Upper lobe of left lung (tissue), 6 donors: ENCODE results near the gene MIGA1. TPM values are rescaled to one million over a fixed set of nuclear protein-coding genes. Genes with fewer than 3 reads are reported as not detected.
A peak's percentile ranks its signal among the peaks of the same experiment; 100 is the strongest.
"Not testable (repeated sequence)": the region's sequence is repeated elsewhere in the genome, so short reads cannot be mapped to it uniquely, and the experiment has no call there.

Experiments
- ATAC-seq, 2 donors: fragments of 200-7000 bp; cut with Tn5 transposase; one replicate each; pipeline ENCODE4 v1.9.1; 2022; ENCODE audit warnings: mild to moderate bottlenecking in 2 of 2, moderate library complexity in 2 of 2; ENCODE audit not compliant: low FRiP score in 2 of 2
- DNase-seq, 2 donors: peaks; one replicate each; pipeline ENCODE4 v3.0.0-alpha.2; 2019 to 2020
- H3K27ac ChIP-seq, 4 donors: fragments of 200-600 bp; sonication (generic); one replicate each; pipeline ENCODE4 v1.5.1; 2016 to 2019
- H3K27me3 ChIP-seq, 4 donors: fragments of 200-600 bp; sonication (generic); one replicate each; pipeline ENCODE4 v1.5.1; 2017 to 2019
- H3K36me3 ChIP-seq, 4 donors: fragments of 200-600 bp; sonication (generic); one replicate each; pipeline ENCODE4 v1.5.1; 2016 to 2019
- H3K4me1 ChIP-seq, 4 donors: fragments of 200-600 bp; sonication (generic); one replicate each; pipeline ENCODE4 v1.5.1; 2018 to 2019
- H3K4me3 ChIP-seq, 4 donors: fragments of 200-600 bp; sonication (generic); one replicate each; pipeline ENCODE4 v1.5.1; 2017 to 2019; ENCODE audit warnings: mild to moderate bottlenecking in 2 of 4, moderate library complexity in 1 of 4
- H3K9me3 ChIP-seq, 4 donors: fragments of 200-600 bp; sonication (generic); one replicate each; pipeline ENCODE4 v1.5.1; 2018 to 2019
- EP300 ChIP-seq, 4 donors: sonication (generic); formaldehyde crosslinking; IDR thresholded peaks; one replicate each; pipeline ENCODE4 v1.5.1; 2017; ENCODE audit warnings: antibody characterized with exemption in 4 of 4, control low read depth in 2 of 4
- POLR2A ChIP-seq, 4 donors: fragments of 450-650 bp; IDR thresholded peaks; one replicate each; pipeline ENCODE4 v1.5.1; 2016 to 2017; ENCODE audit warnings: antibody characterized with exemption in 4 of 4, mild to moderate bottlenecking in 2 of 4
- POLR2AphosphoS5 ChIP-seq, 2 donors: sonication (generic); formaldehyde crosslinking; IDR thresholded peaks; one replicate each; pipeline ENCODE4 v1.5.1; 2017; ENCODE audit warnings: antibody characterized with exemption in 2 of 2
- WGBS, 2 donors: methylation state at CpG; one replicate each; pipeline ENCODE4 v1.1.5; 2017 to 2018; 5-methylcytosine and 5-hydroxymethylcytosine counted together
- total RNA-seq, 6 donors: library from RNA; depleted of rRNA in 4 of 6; stranded (reverse); fragments of >200 nt in 4 of 6; gene quantifications; one replicate each; pipeline versions ENCODE4 v1.1.0 to v1.2.1, GENCODE V29; 2016 to 2021
- TF ChIP-seq, protein P1 (sequence below), 6 experiments: fragments of 450-650 bp in 4 of 6; fragments of 200-600 bp in 2 of 6; sonication (generic) in 2 of 6; IDR thresholded peaks; one replicate each; pipeline ENCODE4 v1.5.1; 2016 to 2019; ENCODE audit warnings: antibody characterized with exemption in 6 of 6
- donor health status: DM: no; HTN: no; CAD: no; lungs with moderate emphysema.
- donor health status: DM: no; HTN: yes; CAD: no; lungs with severe emphysema.

MIGA1 gene
- total RNA-seq, 6 donors from 2014 or later, result 7.7 to 19.2 (median 13.5) TPM

DNA sequence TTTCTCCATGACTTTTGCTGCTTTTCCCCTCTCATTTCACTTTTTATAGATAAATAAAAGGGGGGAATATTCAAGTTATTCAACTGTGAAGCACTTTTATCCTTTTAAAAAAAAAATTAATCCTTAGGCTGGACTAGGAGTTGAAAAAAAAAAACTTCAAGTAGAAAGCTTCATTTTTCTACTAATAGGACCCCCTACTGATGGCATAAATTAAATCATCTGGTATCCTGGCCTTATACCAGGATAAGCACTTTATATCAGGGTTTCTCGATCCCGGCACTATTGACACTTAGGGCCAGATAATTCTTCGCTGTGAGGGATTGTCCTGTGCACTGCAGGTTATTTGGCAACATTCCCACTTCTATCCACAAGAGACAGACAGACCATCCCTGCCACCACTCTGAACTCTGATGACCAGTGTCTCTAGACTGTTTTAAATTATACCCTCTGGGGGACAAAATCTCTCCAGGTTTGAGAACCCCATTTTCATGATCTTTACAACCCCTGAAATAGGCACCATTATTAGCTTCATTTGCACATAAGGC, 37.4 kb upstream of the MIGA1 start:
- no peak for DNase-seq
- H3K4me1 ChIP-seq, result peaks cover 0 to 10% (median 2%) of the 10 kb centered on the region in 4 donors
- TF ChIP-seq, protein P1, sequence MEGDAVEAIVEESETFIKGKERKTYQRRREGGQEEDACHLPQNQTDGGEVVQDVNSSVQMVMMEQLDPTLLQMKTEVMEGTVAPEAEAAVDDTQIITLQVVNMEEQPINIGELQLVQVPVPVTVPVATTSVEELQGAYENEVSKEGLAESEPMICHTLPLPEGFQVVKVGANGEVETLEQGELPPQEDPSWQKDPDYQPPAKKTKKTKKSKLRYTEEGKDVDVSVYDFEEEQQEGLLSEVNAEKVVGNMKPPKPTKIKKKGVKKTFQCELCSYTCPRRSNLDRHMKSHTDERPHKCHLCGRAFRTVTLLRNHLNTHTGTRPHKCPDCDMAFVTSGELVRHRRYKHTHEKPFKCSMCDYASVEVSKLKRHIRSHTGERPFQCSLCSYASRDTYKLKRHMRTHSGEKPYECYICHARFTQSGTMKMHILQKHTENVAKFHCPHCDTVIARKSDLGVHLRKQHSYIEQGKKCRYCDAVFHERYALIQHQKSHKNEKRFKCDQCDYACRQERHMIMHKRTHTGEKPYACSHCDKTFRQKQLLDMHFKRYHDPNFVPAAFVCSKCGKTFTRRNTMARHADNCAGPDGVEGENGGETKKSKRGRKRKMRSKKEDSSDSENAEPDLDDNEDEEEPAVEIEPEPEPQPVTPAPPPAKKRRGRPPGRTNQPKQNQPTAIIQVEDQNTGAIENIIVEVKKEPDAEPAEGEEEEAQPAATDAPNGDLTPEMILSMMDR (IDR thresholded peaks at IDR 0.05), result no peak
- no peak for TF ChIP-seq POLR2A (IDR thresholded peaks at IDR 0.05)
- no peak for TF ChIP-seq EP300 (IDR thresholded peaks at IDR 0.05)
- TF ChIP-seq POLR2AphosphoS5 (IDR thresholded peaks at IDR 0.05), result no peak
- H3K27ac ChIP-seq, result no peak overlapping the region
- WGBS, 2 donors, result 84 to 95% methylated on average over 3 of the region's 3 CpGs
- ATAC-seq, result no peak
- no peaks in the 10 kb centered on the region for H3K9me3 ChIP-seq
- peaks cover 7 to 30% (median 11%) of the 10 kb centered on the region in 4 donors for H3K36me3 ChIP-seq
- H3K4me3 ChIP-seq, result no peak overlapping the region
- no peaks in the 10 kb centered on the region for H3K27me3 ChIP-seq

- Histone ChIP-seq H3K27me3 (no peaks in the 10 kb centered on the region), H3K27ac (no peak overlapping the region), H3K4me3 (no peak overlapping the region), H3K9me3 (no peaks in the 10 kb centered on the region), H3K36me3 (peaks cover 0 to 12% (median 2%) of the 10 kb centered on the region in 4 donors), H3K4me1 (peaks cover 8 to 16% (median 9%) of the 10 kb centered on the region in 4 donors)
- ATAC-seq, result no peak
- TF ChIP-seq POLR2A (IDR thresholded peaks at IDR 0.05), result no peak
- no peak for TF ChIP-seq POLR2AphosphoS5 (IDR thresholded peaks at IDR 0.05)
- TF ChIP-seq, protein P1 (IDR thresholded peaks at IDR 0.05), result no peak
- no peak for TF ChIP-seq EP300 (IDR thresholded peaks at IDR 0.05)
- 84 to 93% methylated on average over 7 of the region's 7 CpGs for WGBS, 2 donors
- DNase-seq, result no peak
Observed at GRCh38 chr1:77744576-77744975, 34.9 kb upstream of the MIGA1 start.

DNA sequence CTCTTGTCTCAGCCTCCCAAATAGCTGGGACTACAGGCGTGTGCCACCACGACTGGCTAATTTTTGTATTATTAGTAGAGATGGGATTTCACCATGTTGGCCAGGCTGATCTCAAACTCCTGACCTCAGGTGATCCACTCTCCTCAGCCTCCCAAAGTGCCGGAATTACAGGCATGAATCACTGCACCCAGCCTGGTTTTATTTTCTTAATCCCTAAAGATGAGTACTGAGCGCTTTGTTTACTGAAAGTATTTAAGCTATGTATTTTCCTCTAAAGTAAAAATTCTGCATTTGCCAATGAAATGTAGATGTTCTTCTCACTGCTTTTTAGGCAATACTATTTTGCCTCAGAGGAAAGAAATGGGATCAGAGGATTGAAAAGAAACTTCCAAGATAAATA, 30.0 kb upstream of the MIGA1 start:
- H3K4me3 ChIP-seq, H3K9me3 ChIP-seq, ATAC-seq, H3K27ac ChIP-seq, H3K27me3 ChIP-seq, DNase-seq, H3K36me3 ChIP-seq: not testable (repeated sequence)
- 97 to 99% methylated on average over 4 of the region's 4 CpGs for WGBS, 2 donors
- H3K4me1 ChIP-seq, result peaks cover 4 to 20% (median 14%) of the 10 kb centered on the region in 4 donors

- H3K4me3 ChIP-seq, result no peak overlapping the region
- no peak for DNase-seq
- H3K27ac ChIP-seq, result no peak overlapping the region
- H3K4me1 ChIP-seq, result peaks cover 24 to 35% (median 29%) of the 10 kb centered on the region in 4 donors
- no peaks in the 10 kb centered on the region for H3K27me3 ChIP-seq
- no peak for ATAC-seq
- H3K9me3 ChIP-seq, result no peaks in the 10 kb centered on the region
- TF ChIP-seq POLR2AphosphoS5 (IDR thresholded peaks at IDR 0.05) (no peak), POLR2A (IDR thresholded peaks at IDR 0.05) (no peak), EP300 (IDR thresholded peaks at IDR 0.05) (no peak)
- TF ChIP-seq, protein P1 (IDR thresholded peaks at IDR 0.05), result no peak
- H3K36me3 ChIP-seq, result no peaks in the 10 kb centered on the region
- WGBS, 2 donors, result 74 to 85% methylated on average over 1 of the region's 1 CpG
Observed at GRCh38 chr1:77756052-77756754, 23.2 kb upstream of the MIGA1 start.

GRCh38 chr1:77757066-77757584, 22.3 kb upstream of the MIGA1 start:
- H3K27me3 ChIP-seq, result no peaks in the 10 kb centered on the region
- peaks cover 22 to 32% (median 27%) of the 10 kb centered on the region in 4 donors for H3K4me1 ChIP-seq
- peak overlapping the region in 2 of 4 donors; percentile 17 to 91 for H3K27ac ChIP-seq
- H3K9me3 ChIP-seq, result no peaks in the 10 kb centered on the region
- no peak overlapping the region for H3K4me3 ChIP-seq
- TF ChIP-seq POLR2A (IDR thresholded peaks at IDR 0.05) (no peak), EP300 (IDR thresholded peaks at IDR 0.05) (no peak)
- TF ChIP-seq, protein P1 (IDR thresholded peaks at IDR 0.05), result no peak
- ATAC-seq (no peak), DNase-seq (no peak)
- H3K36me3 ChIP-seq, result no peaks in the 10 kb centered on the region
- WGBS, 2 donors, result 22 to 44% methylated on average over 1 of the region's 1 CpG
